Endothelial cell of umbilical vein (primary cell): ENCODE measurements around the gene GAD2. TPM values are rescaled to one million over a fixed set of nuclear protein-coding genes. Genes with fewer than 3 reads are reported as not detected.

Source experiments
- BruUV-seq: library from RNA; stranded (reverse); fragments of 400-500 nt; replicated peaks from 2 replicates; lab custom pipeline; 2021; lab: Mats Ljungman, UMichigan
- CTCF ChIA-PET: fragments of 300-600, 350-600 bp; sonication (Branson Sonifier 250); formaldehyde crosslinking; loops from one replicate; lab custom pipeline; 2021; ENCODE audit warnings: antibody characterized with exemption, inconsistent platforms; lab: Charles Lee
- POLR2A ChIA-PET: fragments of 300-600, 350-600 bp; sonication (Branson Sonifier 250); formaldehyde crosslinking; loops from one replicate; lab custom pipeline; 2021; ENCODE audit warnings: antibody characterized with exemption, inconsistent platforms; lab: Charles Lee
- DNase-seq: peaks from one replicate; pipeline ENCODE4 v3.0.0-alpha.2; 2011; ENCODE audit warnings: low read depth, low spot score
- FAIRE-seq: peaks from 2 replicates; lab custom pipeline; 2011; peaks lifted over from hg19 to GRCh38; lab: Jason Lieb, UNC
- H2AFZ ChIP-seq: 2 replicates; pipeline ENCODE4 v1.6.0; 2012; ENCODE audit warnings: low read depth, low read length, control low read depth, inconsistent platforms
- H3K27ac ChIP-seq: 2 replicates; pipeline ENCODE4 v1.5.1; 2011; ENCODE audit warnings: low read depth, mild to moderate bottlenecking, control low read depth, low read length, moderate library complexity; ENCODE audit not compliant: insufficient read depth
- H3K27me3 ChIP-seq, 2 experiments: 2 replicates each; pipeline versions ENCODE4 v1.6.0 to v1.6.1; 2011; ENCODE audit warnings: low read length in 2 of 2, mixed read lengths in 1 of 2; ENCODE audit not compliant: control insufficient read depth in 2 of 2, insufficient read depth in 2 of 2
- H3K36me3 ChIP-seq, 2 experiments: 2 replicates in 1 of 2; 3 replicates in 1 of 2; pipeline ENCODE4 v1.5.1; 2011; ENCODE audit warnings: low read length in 2 of 2, mild to moderate bottlenecking in 1 of 2, moderate library complexity in 1 of 2; ENCODE audit not compliant: control insufficient read depth in 2 of 2, insufficient read depth in 2 of 2; ENCODE audit errors: extremely low read depth in 1 of 2
- H3K4me1 ChIP-seq: 3 replicates; pipeline ENCODE4 v1.5.1; 2011; ENCODE audit warnings: mild to moderate bottlenecking, low read length; ENCODE audit not compliant: control insufficient read depth, insufficient read depth; ENCODE audit errors: extremely low read depth
- H3K4me2 ChIP-seq: 2 replicates; pipeline ENCODE4 v1.6.1; 2011; ENCODE audit warnings: low read length, control low read depth, mixed read lengths; ENCODE audit not compliant: insufficient read depth
- H3K4me3 ChIP-seq, 3 experiments: fragments of 200-600 bp in 1 of 3; sonication (generic), shearing (Covaris generic) in 1 of 3; replicated peaks in 1 of 3; 2 replicates each; pipeline ENCODE4 v1.5.1; 2011 to 2016; ENCODE audit warnings: control low read depth in 3 of 3, low read length in 3 of 3, mild to moderate bottlenecking in 2 of 3, inconsistent platforms in 1 of 3, low read depth in 1 of 3, moderate library complexity in 1 of 3; ENCODE audit not compliant: insufficient read depth in 1 of 3
- H3K79me2 ChIP-seq: 2 replicates; pipeline ENCODE4 v1.6.0; 2012; ENCODE audit warnings: low read length, inconsistent platforms; ENCODE audit not compliant: control insufficient read depth, insufficient read depth
- H3K9ac ChIP-seq: replicated peaks from 2 replicates; pipeline ENCODE3; 2011; ENCODE audit warnings: low read length, control low read depth; ENCODE audit not compliant: insufficient read depth; ENCODE audit errors: extremely low read depth
- H3K9me1 ChIP-seq: replicated peaks from 3 replicates; pipeline ENCODE4 v1.6.0; 2011; ENCODE audit warnings: mild to moderate bottlenecking, low read length; ENCODE audit not compliant: control insufficient read depth, insufficient read depth; ENCODE audit errors: extremely low read depth
- H3K9me3 ChIP-seq: replicated peaks from 2 replicates; pipeline ENCODE4 v1.5.1; 2012; ENCODE audit warnings: low read length, inconsistent platforms; ENCODE audit not compliant: control insufficient read depth, insufficient read depth
- H4K20me1 ChIP-seq: replicated peaks from 2 replicates; pipeline ENCODE3; 2011; ENCODE audit warnings: mild to moderate bottlenecking, low read length; ENCODE audit not compliant: control insufficient read depth, insufficient read depth; ENCODE audit errors: extremely low read depth
- EZH2 ChIP-seq: IDR thresholded peaks from 2 replicates; pipeline ENCODE4 v1.6.1; 2012; ENCODE audit warnings: borderline replicate concordance, low read depth, mild to moderate bottlenecking, moderate library complexity, low read length, inconsistent platforms; ENCODE audit not compliant: severe bottlenecking
- FOS ChIP-seq: IDR thresholded peaks from 2 replicates; pipeline ENCODE4 v1.6.1; 2011; ENCODE audit warnings: mild to moderate bottlenecking, low read length, moderate library complexity, borderline replicate concordance; ENCODE audit not compliant: insufficient read depth
- GATA2 ChIP-seq: IDR thresholded peaks from 2 replicates; pipeline ENCODE4 v1.7.0; 2011; ENCODE audit warnings: low read depth, mild to moderate bottlenecking, moderate library complexity, mixed read lengths, low read length; ENCODE audit not compliant: insufficient read length, insufficient read depth
- JUN ChIP-seq: IDR thresholded peaks from 2 replicates; pipeline ENCODE4 v1.6.1; 2011; ENCODE audit warnings: borderline replicate concordance, low read depth; ENCODE audit not compliant: insufficient read length, insufficient read depth
- MYC ChIP-seq: IDR thresholded peaks from one replicate; pipeline ENCODE4 v1.6.1; 2011; ENCODE audit warnings: mild to moderate bottlenecking, low read depth, low read length
- POLR2A ChIP-seq: IDR thresholded peaks from 2 replicates; pipeline ENCODE4 v1.6.1; 2012; ENCODE audit warnings: low read depth, mild to moderate bottlenecking, control low read depth, low read length
- POLR2AphosphoS5 ChIP-seq: IDR thresholded peaks from 2 replicates; pipeline ENCODE4 v1.6.1; 2012; ENCODE audit warnings: low read depth, mild to moderate bottlenecking, control low read depth, low read length, moderate library complexity; ENCODE audit not compliant: insufficient read depth
- dilution Hi-C: fragments of 300-500 bp; cut with MboI; formaldehyde crosslinking; loops from one replicate; pipeline ENCODE4 v1.15.0; 2019; ENCODE audit warnings: low sequenced_read_pairs; ENCODE audit not compliant: extremely low pct_ligation_motif_present
- intact Hi-C: fragments of 100-400 bp; cut with micrococcal nuclease; formaldehyde crosslinking; loops from one replicate; pipeline ENCODE4 v1.10.0; 2022
- polyA plus RNA-seq, 4 experiments: library from polyadenylated mRNA; depleted of rRNA in 3 of 4; stranded (reverse) in 3 of 4; unstranded in 1 of 4; fragments of >200 nt; gene quantifications; 2 replicates each; pipeline versions ENCODE4 v1.2.1 to v1.2.3, GENCODE V29; 2011 to 2012; ENCODE audit warnings: missing spikeins in 1 of 4
- total RNA-seq: library from RNA; stranded (reverse); gene quantifications from 2 replicates; pipeline ENCODE4 v1.2.3, GENCODE V29; 2021
- TF ChIP-seq, protein P1 (sequence below): IDR thresholded peaks from 2 replicates; pipeline ENCODE4 v1.6.1; 2011; ENCODE audit not compliant: insufficient read depth, insufficient read length
- TF ChIP-seq, protein P2 (sequence below), 2 donors: IDR thresholded peaks; 1 replicate in 1 of 2; 2 replicates in 1 of 2; pipeline ENCODE4 v1.5.1; 2011; ENCODE audit warnings: low read length in 2 of 2, mild to moderate bottlenecking in 2 of 2, moderate library complexity in 2 of 2, control low read depth in 1 of 2, inconsistent platforms in 1 of 2, low read depth in 1 of 2; ENCODE audit not compliant: insufficient read depth in 1 of 2; ENCODE audit errors: extremely low read depth in 1 of 2

The GAD2 gene
- total and polyA plus RNA-seq, 2 donors (not counting 3 experiments of a cell fraction or from before 2014, with no cell fraction given): not detected

DNA sequence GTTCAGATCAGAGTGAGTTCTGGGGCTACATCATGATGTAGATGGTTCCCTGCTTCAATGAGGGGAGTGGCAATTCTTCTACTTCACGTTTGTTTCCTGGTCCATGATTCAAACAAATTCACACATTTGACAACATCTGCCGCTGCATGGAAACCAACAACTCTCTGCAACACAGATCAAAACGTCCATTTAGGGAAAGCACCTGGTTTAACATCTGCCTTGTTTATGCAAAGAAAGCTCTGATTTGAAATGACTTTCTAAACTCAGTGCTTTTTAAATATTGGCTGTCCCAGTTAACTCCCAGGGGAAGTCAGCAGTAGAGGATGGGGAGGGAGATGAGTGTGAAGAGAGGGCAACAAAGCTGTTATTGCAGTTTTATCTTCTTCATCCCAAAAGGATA is 93.8 kb downstream of the GAD2 start:
- Histone ChIP-seq H3K27ac (no peak overlapping the region), H3K36me3 (no peaks in the 10 kb centered on the region), H3K4me1 (no peaks in the 10 kb centered on the region), H3K79me2 (no peaks in the 10 kb centered on the region), H3K4me2 (no peak overlapping the region), H3K27me3 (no peaks in the 10 kb centered on the region), H2AFZ (no peak overlapping the region), H3K9me1 (no peaks in the 10 kb centered on the region), H4K20me1 (no peaks in the 10 kb centered on the region), H3K4me3 (no peak overlapping the region), H3K9me3 (no peaks in the 10 kb centered on the region), H3K9ac (no peak overlapping the region)
- TF ChIP-seq FOS (no peak), POLR2A (no peak), JUN (no peak), POLR2AphosphoS5 (no peak), EZH2 (no peak), MYC (no peak)
- no TSS peak for BruUV-seq
- no peak for FAIRE-seq
- DNase-seq: no peak
- CTCF ChIA-PET: no interaction called here
- dilution Hi-C loops: no loop called here
- POLR2A ChIA-PET: no interaction called here
- intact Hi-C loops: no loop called here

DNA sequence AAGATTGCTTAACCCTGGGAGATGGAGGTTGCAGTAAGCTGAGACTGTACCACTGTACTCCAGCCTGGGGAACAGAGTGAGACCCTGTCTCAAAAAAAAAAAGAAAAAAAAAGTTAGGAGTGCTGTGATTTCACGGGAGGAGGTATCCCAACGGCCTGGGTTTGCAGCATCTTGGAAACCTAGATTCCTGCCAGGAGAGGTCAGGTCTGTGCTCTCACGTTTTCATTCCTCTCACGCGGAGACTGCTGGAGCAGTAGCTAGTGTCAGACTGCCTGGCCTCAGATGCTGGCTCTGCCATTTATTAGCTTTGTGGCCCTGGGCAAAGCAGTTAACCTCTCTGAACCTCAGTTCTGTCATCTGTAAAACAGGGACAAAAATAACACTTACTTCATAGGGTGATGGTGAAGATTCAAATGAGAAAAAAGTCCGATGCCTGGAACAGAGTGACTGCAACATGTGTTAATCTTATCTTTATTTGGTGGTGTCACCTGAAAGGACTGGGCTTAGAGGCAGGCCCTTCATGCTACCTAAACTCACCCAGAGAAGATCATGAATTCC is 94.9 kb downstream of the GAD2 start:
- no peak overlapping the region for H3K4me3 ChIP-seq
- no peaks in the 10 kb centered on the region for H3K36me3 ChIP-seq
- intact Hi-C loops (no loop called here), dilution Hi-C loops (no loop called here)
- DNase-seq (no peak), FAIRE-seq (no peak)
- TF ChIP-seq, protein P1, sequence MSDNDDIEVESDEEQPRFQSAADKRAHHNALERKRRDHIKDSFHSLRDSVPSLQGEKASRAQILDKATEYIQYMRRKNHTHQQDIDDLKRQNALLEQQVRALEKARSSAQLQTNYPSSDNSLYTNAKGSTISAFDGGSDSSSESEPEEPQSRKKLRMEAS: no peak
- TF ChIP-seq MYC: no peak
- TF ChIP-seq POLR2AphosphoS5: no peak
- TF ChIP-seq GATA2: no peak
- TF ChIP-seq, protein P2, sequence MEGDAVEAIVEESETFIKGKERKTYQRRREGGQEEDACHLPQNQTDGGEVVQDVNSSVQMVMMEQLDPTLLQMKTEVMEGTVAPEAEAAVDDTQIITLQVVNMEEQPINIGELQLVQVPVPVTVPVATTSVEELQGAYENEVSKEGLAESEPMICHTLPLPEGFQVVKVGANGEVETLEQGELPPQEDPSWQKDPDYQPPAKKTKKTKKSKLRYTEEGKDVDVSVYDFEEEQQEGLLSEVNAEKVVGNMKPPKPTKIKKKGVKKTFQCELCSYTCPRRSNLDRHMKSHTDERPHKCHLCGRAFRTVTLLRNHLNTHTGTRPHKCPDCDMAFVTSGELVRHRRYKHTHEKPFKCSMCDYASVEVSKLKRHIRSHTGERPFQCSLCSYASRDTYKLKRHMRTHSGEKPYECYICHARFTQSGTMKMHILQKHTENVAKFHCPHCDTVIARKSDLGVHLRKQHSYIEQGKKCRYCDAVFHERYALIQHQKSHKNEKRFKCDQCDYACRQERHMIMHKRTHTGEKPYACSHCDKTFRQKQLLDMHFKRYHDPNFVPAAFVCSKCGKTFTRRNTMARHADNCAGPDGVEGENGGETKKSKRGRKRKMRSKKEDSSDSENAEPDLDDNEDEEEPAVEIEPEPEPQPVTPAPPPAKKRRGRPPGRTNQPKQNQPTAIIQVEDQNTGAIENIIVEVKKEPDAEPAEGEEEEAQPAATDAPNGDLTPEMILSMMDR (IDR thresholded peaks at IDR 0.05; ENCODE audit: extremely low read depth in 1 of 2, insufficient read depth in 1 of 2, low read depth in 1 of 2, low read length in 2 of 2): no peak
- no peak for TF ChIP-seq POLR2A
- TF ChIP-seq FOS: no peak
- no peak for TF ChIP-seq JUN
- TF ChIP-seq EZH2: no peak
- no peak overlapping the region for H3K4me2 ChIP-seq
- BruUV-seq: no TSS peak
- H2AFZ ChIP-seq: no peak overlapping the region
- H3K27ac ChIP-seq: no peak overlapping the region
- H3K79me2 ChIP-seq: no peaks in the 10 kb centered on the region
- no peaks in the 10 kb centered on the region for H3K9me3 ChIP-seq
- H4K20me1 ChIP-seq: no peaks in the 10 kb centered on the region
- ChIA-PET POLR2A (no interaction called here), CTCF (interaction anchor here (0.5 kb wide), 1 partner anchor 544 kb away, joined by 3 read pairs; no protein-coding TSS in a partner anchor)
- H3K9ac ChIP-seq: no peak overlapping the region
- no peaks in the 10 kb centered on the region for H3K4me1 ChIP-seq
- no peaks in the 10 kb centered on the region for H3K27me3 ChIP-seq
- H3K9me1 ChIP-seq: no peaks in the 10 kb centered on the region
